Measurements from ENCODE around the gene DPP10.
"Not testable (repeated sequence)": the region's sequence is repeated elsewhere in the genome, so short reads cannot be mapped to it uniquely, and the experiment has no call there.

Gene DPP10

DNA sequence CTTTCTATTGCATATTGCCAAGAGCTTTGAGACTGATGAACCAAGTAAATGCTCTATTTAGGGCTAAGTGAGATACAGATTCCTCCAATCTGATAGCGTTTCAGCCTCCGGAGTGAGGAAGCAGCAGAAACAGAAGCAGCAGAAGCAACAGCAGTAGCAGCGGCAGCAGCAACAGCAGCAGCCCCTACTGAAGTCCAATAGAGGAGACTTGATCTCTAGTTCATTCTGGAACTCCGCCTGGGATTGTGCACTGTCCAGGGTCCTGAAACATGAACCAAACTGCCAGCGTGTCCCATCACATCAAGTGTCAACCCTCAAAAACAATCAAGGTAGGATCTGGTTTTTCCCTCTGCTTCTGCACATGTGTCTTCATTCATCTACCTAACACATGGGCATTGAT lies at the start of gene DPP10:
Gene DPP10 (plus strand): TSS at position 132 of the 400 bp plus-strand sequence.
- DNase-seq (ENCODE audit: low read depth, low spot score) = no peak

DNA sequence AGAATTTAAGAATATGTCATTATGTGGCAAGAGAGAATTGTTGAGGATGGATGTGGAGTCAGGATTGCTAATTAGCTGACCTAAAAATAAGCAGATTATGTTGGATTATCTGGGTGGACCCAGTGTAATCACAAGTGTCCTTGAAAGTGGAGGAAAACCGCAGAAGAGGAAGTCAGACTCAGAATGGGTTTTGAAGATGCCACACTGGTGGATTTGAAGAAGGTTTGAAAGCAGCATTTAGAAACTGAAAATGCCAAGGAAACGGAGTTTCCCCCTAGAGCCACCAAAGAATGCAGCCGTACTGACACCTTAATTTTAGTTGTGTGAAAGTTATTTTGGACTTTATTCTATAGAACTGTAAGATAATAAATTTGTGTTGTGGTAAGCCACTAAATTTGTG lies 41.6 kb upstream of the DPP10 start:
- no peak for DNase-seq (ENCODE audit: low read depth, low spot score)

DNA sequence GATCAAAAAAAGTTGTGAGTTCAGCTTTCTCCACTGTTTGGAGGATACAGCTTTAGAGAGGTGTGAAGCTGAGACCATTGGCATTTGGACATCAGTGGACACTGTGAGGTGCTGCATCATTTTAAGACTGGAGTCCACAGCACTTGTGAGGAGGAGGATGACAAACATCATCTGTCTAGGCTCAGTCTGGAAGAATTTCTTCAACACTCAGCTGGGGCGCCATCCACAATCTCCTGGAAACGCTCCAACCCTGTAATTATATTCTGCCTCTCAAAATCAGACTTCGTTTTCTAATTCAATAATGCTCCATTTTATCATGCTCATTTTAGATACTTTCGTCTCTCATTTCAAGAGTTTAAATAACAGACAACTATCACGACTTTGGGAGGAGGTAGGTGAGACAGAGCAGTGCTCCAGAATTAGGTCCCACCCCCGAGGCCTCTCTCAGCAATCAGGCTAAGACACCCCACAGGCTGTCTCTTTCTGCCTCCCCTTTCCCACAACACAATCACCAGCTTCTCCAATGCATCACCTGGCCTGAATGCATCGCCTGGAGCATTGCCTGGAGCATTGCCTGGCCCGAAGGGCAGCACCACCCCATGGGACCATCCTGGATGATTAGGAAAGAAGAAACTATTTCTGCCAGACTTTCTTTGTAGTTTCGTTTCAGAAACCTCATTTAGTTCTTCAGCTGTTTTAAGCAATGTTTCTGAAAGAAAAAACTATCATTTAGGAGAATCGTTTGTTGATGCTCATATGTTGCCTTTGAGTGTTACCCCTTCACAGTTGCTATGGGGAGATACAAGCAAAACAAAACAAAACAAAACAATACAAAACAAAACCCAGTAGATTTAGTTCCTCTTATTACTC lies 37.0 kb upstream of the DPP10 start:
- DNase-seq (ENCODE audit: low read depth, low spot score) = no peak

DNA sequence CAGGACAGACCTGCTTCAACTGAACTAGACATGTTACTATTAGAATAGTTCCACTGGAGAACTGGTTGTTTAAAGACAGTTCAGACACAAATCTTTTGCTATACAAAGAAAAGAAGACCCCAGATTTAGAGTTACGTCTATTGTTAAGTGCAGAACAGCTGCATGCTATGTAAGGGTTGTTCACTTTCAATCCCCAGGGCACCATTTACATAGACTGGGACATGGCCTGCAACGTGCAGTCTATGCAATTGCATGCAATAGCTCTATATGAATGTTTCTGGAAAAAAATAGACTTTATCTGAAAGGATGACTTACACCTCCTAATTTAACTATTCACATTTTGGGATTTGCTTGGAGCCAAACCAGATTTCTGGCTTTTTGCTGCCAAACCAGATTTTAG lies 36.1 kb upstream of the DPP10 start:
- no peak for DNase-seq (ENCODE audit: low read depth, low spot score)

DNA sequence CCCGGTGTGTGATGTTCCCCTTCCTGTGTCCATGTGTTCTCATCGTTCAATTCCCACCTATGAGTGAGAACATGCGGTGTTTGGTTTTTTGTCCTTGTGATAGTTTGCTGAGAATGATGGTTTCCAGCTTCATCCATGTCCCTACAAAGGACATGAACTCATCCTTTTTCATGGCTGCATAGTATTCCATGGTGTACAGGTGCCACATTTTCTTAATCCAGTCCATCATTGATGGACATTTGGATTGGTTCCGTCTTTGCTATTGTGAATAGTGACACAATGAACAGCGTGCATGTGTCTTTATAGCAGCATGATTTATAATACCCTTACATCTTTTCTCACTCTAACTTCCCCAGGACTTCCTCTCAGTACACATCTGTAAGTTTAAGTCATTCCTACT lies 35.1 kb upstream of the DPP10 start:
- DNase-seq (ENCODE audit: low read depth, low spot score) = not testable (repeated sequence)

DNA sequence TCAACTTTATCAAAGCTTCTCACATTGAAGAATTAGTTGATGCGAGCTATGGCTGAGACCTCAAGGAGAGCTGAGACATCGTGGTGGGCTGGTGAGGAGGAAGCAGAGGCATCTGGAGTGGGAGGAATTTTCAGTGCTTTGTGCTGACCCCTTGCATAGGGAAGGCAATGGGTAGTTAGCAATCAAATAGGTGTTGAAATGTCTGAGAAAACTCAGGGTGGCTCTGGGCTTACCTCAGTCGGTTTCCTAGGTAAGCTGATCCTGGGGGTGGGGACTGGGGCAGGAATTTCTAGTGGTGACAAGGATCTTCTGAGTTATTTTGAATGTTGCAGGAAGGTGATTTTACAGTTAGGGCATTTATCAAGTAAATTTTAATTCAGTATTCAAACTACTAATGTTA lies 20.7 kb upstream of the DPP10 start:
- DNase-seq (ENCODE audit: low read depth, low spot score) = no peak

DNA sequence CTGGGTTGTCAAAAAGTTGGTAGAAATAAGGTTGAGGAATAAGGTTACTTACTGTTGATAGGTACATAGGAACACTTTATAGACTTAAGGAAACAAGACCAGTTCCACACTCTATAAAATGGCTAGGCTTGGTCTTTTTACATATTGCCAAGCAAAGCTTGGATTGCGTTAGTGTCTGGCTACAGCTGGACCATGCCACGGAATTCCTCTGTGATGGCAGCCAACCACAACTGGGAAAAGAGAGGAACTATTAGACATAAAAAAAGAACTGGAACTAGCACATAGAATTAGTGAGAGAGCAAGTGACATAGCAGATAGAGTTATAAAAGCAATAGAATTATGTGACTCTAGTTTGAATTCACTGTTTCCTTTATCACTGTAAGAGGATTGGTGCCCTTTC lies 17.7 kb upstream of the DPP10 start:
- DNase-seq (ENCODE audit: low read depth, low spot score) = no peak

DNA sequence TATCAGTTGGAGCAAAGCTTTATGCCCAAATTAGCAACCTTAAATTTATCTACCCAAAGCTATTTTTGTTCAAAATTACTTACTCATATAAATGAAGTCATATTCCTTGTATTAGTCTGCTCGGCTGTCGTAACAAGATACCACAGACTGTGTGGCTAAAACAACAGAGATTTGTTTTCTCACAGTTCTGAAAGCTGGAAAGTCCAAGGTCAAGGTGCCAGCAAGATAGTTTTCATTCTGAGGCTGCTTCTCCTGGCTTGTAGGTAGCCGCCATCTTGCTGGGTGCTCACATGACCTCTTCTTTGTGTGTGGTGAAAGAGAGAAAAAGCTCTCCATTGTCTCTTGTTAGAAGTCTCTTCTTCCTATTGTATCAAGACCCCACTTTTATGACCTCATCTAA lies 15.7 kb upstream of the DPP10 start:
- no peak for DNase-seq (ENCODE audit: low read depth, low spot score)

DNA sequence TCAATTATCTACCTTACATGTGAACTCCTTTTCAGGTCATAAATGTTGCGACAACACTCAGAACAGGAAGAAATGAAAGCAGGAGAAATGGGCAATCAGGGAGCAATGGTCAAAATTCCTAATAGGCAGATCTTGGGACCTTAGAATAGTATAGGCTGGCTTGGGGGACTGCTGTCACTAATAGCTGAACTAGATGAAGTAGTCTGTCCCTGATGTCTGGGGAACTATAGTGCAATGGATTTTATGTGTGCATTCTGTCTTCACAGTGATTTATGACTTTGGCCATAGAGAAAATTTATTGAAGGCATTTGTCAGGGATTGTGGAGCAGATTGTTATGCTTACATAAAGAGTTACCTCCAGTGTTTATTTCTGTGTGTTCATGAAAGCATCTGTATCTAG lies 6.1 kb upstream of the DPP10 start:
- no peak for DNase-seq (ENCODE audit: low read depth, low spot score)

DNA sequence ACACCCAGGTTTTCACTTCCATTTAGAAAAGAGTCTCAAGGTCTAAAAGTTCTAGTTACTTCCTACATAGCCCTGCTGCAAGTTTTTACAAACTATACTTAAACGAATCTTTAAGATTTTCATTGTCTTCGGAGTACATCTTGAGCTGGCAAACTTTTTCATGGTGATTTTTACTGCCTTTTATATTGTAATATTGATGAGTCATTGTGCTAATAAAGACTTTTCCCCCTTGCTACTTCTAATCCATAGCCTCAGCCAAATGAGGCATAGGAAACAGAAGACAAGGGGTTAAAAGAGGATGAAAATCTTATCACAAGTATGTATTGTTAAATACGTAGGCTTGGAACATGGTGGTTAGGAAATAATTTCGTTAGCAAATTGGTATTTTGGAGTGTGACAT lies 4.1 kb downstream of the DPP10 start:
- no peak for DNase-seq (ENCODE audit: low read depth, low spot score)

DNA sequence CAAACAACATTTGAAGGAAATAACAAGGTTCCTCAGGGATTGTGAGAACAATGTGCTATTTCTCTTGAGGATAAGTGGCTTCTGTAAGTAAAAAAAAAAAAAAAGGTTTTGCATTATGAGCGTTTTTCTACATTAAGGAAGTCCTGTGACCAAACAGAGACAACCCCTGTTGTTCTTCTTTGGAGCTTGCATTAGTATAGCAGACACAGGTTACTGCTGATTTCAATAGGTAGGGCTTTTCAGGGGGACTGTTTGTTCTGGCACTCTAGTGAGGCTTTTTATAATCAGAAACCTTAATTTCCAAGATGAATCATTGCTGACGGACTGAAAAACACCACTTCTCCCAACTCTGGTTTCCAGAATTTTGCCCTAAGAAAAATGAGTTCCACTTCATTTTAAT lies 8.2 kb downstream of the DPP10 start:
- no peak for DNase-seq (ENCODE audit: low read depth, low spot score)

DNA sequence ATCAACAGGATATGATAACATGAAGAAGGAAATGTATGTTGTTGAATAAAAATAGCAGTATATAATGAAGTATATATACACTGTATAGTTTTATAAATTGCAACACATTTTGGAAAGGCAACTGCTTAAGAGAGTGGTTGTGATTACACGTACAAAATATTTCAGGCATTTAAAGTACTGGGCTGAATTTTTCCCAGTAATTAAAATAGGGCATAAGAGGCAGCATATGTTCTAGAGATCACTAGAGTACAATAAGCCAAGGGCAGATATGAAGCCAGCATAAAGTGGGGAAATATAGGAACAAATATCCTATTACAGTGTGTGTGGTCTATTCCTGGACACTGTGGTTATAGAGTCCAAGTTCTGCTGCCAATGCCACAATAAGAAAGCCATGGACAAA lies 14.1 kb downstream of the DPP10 start:
- DNase-seq (ENCODE audit: low read depth, low spot score) = no peak

DNA sequence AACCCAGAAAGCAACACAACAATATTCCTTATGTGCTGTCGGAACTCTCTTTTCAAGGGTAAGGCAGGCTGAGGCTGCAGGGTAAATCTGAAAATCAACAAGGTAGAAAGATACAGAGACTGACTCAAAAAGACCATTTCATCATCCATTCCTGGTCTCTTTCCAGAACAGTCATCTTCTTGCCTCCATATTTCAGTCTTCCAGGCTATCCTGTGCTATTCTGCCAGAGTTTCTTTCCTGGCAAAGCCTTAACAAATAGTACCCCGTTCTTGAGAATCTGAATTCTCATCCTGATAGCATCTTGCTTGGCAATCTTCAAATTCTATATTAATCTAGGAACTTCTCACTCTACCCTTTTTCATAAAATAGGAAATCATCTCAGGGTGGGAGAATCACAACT lies 15.5 kb downstream of the DPP10 start:
- DNase-seq (ENCODE audit: low read depth, low spot score) = no peak

DNA sequence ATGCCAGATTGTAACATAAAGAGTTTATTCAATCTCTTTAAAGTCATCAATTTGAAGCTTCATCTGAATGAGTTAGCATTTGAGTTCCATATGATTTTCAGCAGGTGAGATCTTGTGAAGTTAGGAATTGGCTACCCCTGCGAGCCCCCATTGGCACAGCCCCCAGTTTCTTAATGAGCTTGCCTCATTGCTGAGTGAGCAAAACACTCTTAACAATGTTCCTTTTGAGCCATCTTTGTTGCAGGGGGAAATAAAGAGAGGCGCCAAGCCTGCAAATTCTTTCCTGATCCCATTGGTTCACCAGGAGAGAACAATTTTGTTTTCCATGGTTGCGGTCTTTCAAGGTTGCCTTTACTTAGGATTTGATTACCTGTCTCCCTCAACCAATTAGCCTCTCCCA lies 18.7 kb downstream of the DPP10 start:
- no peak for DNase-seq (ENCODE audit: low read depth, low spot score)

DNA sequence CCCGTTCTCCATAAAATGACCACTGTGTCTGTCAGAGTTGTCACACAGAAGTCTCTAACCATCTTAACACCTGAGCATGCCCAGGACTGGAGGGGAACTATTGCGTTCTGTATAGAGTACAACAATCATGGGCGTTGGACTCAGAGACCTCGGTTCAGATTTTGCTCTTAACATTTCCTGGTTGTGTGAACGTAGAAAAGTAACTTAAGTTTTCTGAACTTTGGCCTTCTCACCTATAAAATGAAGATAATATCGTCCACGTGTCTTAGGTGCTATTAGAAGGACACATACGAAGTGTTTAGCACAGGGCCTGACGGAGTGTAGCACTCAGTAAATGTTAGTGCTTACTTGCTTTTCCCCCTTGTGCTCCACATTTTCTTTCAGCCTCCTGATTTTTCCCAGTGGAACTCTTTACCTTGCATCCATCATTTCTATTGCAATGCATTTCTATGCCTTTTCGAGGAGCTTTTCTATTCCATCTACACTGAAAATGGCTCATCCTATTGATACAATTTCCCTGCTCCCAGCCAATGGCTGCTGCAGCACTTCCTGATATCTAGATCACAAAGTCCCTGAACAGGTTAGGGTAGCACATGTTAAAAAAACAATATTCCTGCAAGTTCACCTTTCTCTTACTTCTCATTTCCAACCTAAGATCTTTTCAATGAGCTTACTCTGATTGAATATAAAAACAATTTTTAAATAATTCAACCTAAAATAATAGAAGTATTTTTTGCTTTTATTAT lies 22.7 kb downstream of the DPP10 start:
- DNase-seq (ENCODE audit: low read depth, low spot score) = no peak

DNA sequence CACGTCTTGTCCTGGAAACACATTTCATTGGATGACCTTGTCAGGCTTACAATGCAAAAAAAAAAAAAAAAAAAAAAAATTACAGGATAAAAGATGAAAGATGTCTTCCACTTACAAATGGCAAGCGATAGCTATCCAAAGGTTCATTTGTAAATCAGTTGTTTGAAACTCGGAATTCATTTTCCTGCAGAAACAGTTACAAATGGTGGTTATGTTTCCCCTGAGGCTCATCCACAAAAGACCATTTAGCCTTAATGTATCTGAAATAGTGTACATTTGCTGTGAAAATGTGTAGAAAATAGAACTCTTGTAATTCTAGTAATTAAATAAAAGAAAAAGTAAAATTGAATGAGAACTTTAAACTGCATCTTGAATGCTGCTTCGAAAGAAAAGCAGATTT lies 25.9 kb downstream of the DPP10 start:
- DNase-seq (ENCODE audit: low read depth, low spot score) = no peak

DNA sequence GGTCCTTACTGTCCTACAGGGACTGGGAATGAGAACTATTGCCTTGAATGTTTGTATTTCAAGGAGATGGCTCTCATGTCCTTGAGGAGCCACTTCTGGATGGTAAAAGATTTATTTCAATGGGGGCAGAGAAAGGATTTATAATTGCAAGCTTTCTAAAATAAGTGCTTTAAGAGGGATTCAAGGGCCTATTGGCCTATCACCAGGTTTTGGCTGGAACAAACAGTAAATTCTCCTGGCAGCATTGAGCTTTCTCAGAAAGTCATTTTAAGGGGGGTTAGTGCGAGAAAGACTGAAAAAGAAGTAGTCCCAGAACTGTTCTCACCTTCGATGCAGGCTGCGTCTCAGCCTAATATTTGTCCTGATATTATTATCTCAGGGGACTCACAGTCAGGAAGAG lies 29.8 kb downstream of the DPP10 start:
- no peak for DNase-seq (ENCODE audit: low read depth, low spot score)

DNA sequence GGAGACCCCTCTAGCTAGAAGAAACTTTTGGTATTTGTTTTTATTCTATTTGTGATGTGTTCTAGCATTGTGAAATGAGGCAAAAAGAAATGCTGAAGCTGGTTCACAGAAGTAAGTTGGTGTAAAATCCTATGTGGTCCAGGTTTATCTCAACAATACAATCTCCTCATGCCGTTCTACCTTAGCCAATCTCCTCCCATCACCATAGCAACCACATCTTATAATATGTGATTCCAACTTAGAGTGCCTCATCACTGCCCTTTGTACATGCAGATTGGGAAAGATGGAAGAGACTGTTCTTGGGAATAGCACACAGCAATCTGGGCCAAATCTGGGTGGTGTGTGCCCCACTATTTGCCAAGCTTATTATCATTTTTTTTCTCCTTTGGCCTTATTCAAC lies 30.3 kb downstream of the DPP10 start:
- DNase-seq (ENCODE audit: low read depth, low spot score) = no peak

DNA sequence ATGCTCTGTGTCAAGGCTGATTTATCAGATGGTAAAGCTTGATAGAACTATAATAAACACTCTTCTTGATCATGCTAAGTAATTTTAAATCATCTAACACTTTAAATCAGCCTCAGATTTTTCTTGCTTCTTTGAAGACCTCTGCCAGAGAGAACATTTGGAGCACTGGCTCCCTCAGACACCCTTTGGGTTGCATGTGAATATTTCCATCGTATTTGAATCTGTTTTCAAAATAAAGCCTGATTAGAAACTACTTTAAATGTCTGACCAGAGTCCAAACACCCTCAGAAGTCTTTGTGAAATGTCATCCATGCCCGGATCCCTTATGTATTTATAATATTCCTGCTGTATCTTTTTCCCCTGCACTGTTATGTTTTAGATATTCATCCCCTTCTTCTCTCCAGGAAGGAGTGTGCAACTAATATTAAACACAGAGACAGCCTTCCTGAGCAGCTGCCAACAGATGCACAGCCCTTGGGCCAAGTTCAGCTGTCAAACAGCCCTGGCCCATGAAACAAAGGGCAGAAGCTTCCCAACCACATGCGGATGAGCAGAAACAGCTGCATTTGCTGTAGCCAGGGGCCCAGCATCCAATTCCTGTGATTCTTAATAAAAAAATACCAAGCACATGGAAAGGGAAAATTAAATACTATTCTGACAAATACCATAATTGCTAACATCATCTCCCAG lies 46.5 kb downstream of the DPP10 start:
- no peak for DNase-seq (ENCODE audit: low read depth, low spot score)

DNA sequence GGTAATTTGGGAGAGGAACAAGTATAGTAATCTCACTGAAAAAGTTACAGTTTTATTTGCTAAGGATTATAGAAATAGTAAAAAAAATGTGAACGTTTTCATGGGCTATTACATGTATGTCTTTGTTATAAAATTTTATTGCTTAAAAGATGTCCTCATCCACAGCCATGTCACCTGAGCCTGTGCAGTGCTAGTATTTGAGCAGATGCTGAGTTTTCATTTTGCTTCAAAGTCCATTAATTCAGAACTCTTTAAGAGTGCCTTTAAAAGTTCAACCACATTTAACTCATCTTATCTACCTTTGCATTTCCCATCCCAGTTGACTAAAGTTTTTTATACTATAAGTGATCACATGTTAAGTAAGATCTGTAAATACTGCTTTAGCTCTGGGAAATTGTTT lies 52.6 kb downstream of the DPP10 start:
- no peak for DNase-seq (ENCODE audit: low read depth, low spot score)

DNA sequence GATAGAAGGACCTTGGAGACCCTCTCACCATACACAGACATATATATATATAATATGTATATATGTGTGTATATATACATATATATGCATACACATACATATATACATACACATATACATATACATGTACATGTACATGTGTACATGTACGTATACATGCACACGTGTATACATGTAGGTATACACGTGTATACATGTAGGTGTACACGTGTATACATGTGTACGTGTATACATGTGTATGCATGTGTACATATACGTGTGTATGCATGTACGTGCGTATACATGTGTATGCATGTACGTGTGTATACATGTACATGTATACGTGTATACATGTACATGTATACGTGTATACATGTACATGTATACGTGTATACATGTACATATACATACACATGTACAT lies 54.5 kb downstream of the DPP10 start:
- no peak for DNase-seq (ENCODE audit: low read depth, low spot score)

DNA sequence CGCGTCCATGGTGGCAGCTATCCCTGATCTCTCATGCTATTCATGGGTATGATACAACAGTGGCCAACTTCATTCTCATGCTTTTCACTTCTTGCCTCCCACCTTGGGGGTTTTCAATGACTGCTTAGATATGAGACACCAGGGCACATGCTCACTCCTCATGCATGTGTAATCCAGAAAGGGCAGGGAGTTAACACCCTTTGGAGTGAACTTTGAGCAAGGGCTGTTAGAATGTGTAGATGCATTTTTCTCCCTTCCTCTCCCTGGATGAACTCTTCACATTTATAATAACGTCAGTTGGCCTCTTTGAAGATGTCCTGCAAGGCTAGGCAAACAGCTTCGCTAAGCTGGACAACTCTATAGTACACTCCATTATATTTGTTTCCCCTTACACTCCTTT lies 56.7 kb downstream of the DPP10 start:
- DNase-seq (ENCODE audit: low read depth, low spot score) = no peak

DNA sequence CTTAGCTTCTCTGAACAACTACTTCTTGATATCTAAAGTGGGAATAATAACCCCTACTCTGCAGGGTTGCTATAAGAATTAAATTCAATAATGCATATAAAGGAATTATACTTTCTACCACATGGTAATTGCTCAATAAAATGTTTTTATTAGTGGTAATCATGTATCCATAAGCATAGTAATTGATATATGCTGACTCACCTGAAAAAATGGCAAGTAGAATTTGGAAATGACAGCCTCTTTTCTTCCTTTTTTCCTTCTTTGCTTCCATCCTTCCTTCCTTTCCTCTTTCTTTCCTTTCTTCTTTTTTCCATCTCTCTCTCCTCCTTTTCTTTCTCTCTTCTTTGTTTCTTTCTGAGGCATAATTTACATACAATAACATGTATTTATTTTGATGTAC lies 65.3 kb downstream of the DPP10 start:
- no peak for DNase-seq (ENCODE audit: low read depth, low spot score)
